HL-60/S4 treated with phorbol 12-myristate 13-acetate at 8.2 ng/mL for 4 days and 3 days (cell line): Measurements from ENCODE around the gene SLC25A15.
"Not testable (repeated sequence)": the region's sequence is repeated elsewhere in the genome, so short reads cannot be mapped to it uniquely, and the experiment has no call there.

Source experiments
- in situ Hi-C: fragments of 300-500 bp; cut with MboI; formaldehyde crosslinking; loops from 2 replicates; pipeline ENCODE4 v1.15.0; 2022; ENCODE audit warnings: low sequenced_read_pairs

Gene SLC25A15

DNA sequence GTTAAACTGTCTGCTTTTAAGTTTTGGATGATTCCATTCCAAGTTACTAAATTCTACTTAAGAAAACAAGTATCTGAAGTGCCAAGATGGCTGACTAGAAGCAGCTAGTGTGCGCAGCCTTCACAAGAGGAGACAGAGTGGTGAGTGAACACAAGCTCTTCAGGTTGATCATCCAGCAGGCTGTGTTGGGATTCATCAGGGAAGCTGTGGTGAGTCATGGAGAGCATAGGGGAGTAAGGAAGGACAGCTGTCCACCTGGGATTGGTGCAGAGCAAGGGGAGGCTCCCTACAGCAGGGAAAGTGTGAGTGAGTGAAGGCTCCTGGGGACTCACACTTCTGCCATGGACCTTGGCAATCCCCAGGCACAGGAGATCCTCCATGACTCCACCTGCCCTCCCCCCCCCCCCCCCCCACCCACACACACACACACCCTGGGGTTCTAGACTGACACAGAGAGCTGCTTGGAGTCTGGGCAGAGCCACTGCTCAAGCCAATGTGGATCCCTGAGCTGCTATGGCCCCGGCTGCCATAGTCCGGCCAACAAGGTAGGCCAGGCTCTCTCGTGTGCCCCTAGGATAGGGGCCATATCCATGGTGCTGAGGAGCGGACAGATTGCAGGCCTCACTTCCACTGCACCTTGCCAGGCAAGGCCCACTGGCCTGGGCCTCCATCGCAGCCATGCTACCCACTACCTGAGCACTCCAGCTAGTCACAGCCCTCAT lies 23.5 kb downstream of the SLC25A15 start:
- in situ Hi-C loops = no loop called here

GRCh38 chr13:40813667-40814454 lies 24.4 kb downstream of the SLC25A15 start:
- in situ Hi-C loops = no loop called here

GRCh38 chr13:40814803-40815202 lies 25.4 kb downstream of the SLC25A15 start:
- in situ Hi-C loops = no loop called here

DNA sequence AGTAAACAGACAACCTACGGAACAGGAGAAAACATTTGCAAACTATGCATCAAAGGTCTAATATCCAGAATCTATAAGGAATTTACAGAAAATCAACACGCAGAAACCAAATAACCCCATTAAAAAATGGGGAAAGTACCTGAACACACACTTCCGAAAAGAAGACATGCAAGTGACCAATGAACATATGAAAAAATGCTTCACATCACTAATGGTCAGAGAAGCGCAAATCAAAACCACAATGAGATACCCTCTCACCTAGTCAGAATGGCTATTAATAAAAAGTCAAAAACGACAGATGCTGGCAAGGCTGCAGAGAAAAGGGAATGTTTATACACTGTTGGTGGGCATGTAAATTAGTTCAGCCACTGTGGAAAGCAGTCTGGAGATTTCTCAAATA lies 29.5 kb downstream of the SLC25A15 start:
- in situ Hi-C loops = no loop called here

- in situ Hi-C loops = no loop called here
Measured at GRCh38 chr13:40819797-40820315, 30.4 kb downstream of the SLC25A15 start.

- in situ Hi-C loops = not testable (repeated sequence)
Measured at GRCh38 chr13:40839725-40840124, 50.3 kb downstream of the SLC25A15 start.

GRCh38 chr13:40840955-40841354 lies 51.5 kb downstream of the SLC25A15 start:
- in situ Hi-C loops = not testable (repeated sequence)
